AG04450 (cell line): ENCODE results near the gene RAMP3. TPM values are rescaled to one million over a fixed set of nuclear protein-coding genes. Genes with fewer than 3 reads are reported as not detected.

ENCODE experiments used
- CTCF ChIA-PET: fragments of 300-600, 350-600 bp; formaldehyde crosslinking; extraction: SDS; loops from one replicate; lab custom pipeline; 2022; ENCODE audit warnings: antibody characterized with exemption, inconsistent platforms; lab: Charles Lee
- POLR2A ChIA-PET: fragments of 350-600 bp; formaldehyde crosslinking; extraction: SDS; loops from one replicate; lab custom pipeline; 2021; ENCODE audit warnings: antibody characterized with exemption, inconsistent platforms; lab: Yijun Ruan, JAX
- DNase-seq: peaks from one replicate; pipeline ENCODE4 v3.0.0-alpha.2; 2011; ENCODE audit warnings: low read depth, low spot score
- H3K27ac ChIP-seq: one replicate; pipeline ENCODE4 v1.5.1; 2012; ENCODE audit warnings: low read depth, low read length, control low read depth
- H3K27me3 ChIP-seq: one replicate; pipeline ENCODE4 v1.6.0; 2012; ENCODE audit warnings: low read length; ENCODE audit not compliant: control insufficient read depth, insufficient read depth
- H3K4me3 ChIP-seq: 2 replicates; pipeline ENCODE4 v1.5.1; 2011; ENCODE audit warnings: mild to moderate bottlenecking, low read depth, low read length, control low read depth
- H3K9me3 ChIP-seq: 2 replicates; pipeline ENCODE4 v1.5.1; 2012; ENCODE audit warnings: low read length; ENCODE audit not compliant: control insufficient read depth, insufficient read depth
- CTCF ChIP-seq: IDR thresholded peaks from 2 replicates; pipeline ENCODE4 v1.5.1; 2011; ENCODE audit warnings: low read depth, low read length, control low read depth, inconsistent platforms
- polyA plus RNA-seq: library from polyadenylated mRNA; depleted of rRNA; stranded (reverse); fragments of >200 nt; gene quantifications from 2 replicates; pipeline ENCODE4 v1.2.3, GENCODE V29; 2011

The RAMP3 gene
- polyA plus RNA-seq, 1 experiment, result not detected

- CTCF ChIA-PET, result no interaction called here
- Histone ChIP-seq H3K27me3 (peaks cover 20% of the 10 kb centered on the region), H3K9me3 (no peaks in the 10 kb centered on the region), H3K4me3 (no peak overlapping the region), H3K27ac (no peak overlapping the region)
- POLR2A ChIA-PET, result no interaction called here
- DNase-seq, result no peak
- no peak for TF ChIP-seq CTCF
These were observed 38.8 kb downstream of the RAMP3 start for GRCh38 chr7:45196374-45196773.

- peaks cover 15% of the 10 kb centered on the region for H3K27me3 ChIP-seq
- TF ChIP-seq CTCF, result no peak
- ChIA-PET POLR2A (no interaction called here), CTCF (no interaction called here)
- H3K9me3 ChIP-seq, result no peaks in the 10 kb centered on the region
- H3K4me3 ChIP-seq, result no peak overlapping the region
- no peak overlapping the region for H3K27ac ChIP-seq
- DNase-seq, result no peak
These were observed 39.9 kb downstream of the RAMP3 start for GRCh38 chr7:45197461-45197860.

- no peaks in the 10 kb centered on the region for H3K9me3 ChIP-seq
- H3K27me3 ChIP-seq, result peaks cover 10% of the 10 kb centered on the region
- ChIA-PET CTCF (no interaction called here), POLR2A (no interaction called here)
- no peak overlapping the region for H3K27ac ChIP-seq
- DNase-seq, result no peak
- TF ChIP-seq CTCF, result no peak
- no peak overlapping the region for H3K4me3 ChIP-seq
These were observed 41.4 kb downstream of the RAMP3 start for GRCh38 chr7:45198986-45199385.

- no peak overlapping the region for H3K4me3 ChIP-seq
- no peak for DNase-seq
- H3K9me3 ChIP-seq, result no peaks in the 10 kb centered on the region
- peaks cover 6% of the 10 kb centered on the region for H3K27me3 ChIP-seq
- ChIA-PET CTCF (no interaction called here), POLR2A (no interaction called here)
- no peak for TF ChIP-seq CTCF
- H3K27ac ChIP-seq, result no peak overlapping the region
These were observed 41.9 kb downstream of the RAMP3 start for GRCh38 chr7:45199506-45199905.

GRCh38 chr7:45202625-45203024, 45.0 kb downstream of the RAMP3 start:
- Histone ChIP-seq H3K9me3 (no peaks in the 10 kb centered on the region), H3K4me3 (no peak overlapping the region), H3K27ac (no peak overlapping the region), H3K27me3 (peaks cover 6% of the 10 kb centered on the region)
- POLR2A ChIA-PET, result no interaction called here
- no peak for DNase-seq
- CTCF ChIA-PET, result no interaction called here
- no peak for TF ChIP-seq CTCF
